Chondrocyte (in vitro differentiated cells): ENCODE measurements around the gene MYMK. TPM values are rescaled to one million over a fixed set of nuclear protein-coding genes. Genes with fewer than 3 reads are reported as not detected.

ENCODE experiments used
- DNase-seq: peaks from one replicate; pipeline ENCODE4 v3.0.0; 2021; ENCODE audit warnings: mixed read lengths, low spot score
- H3K27ac Mint-ChIP-seq: one replicate; pipeline ENCODE4 v1.8.0; 2021; ENCODE audit warnings: mild to moderate bottlenecking, moderate library complexity, mixed read lengths; ENCODE audit not compliant: unreplicated experiment
- H3K27me3 Mint-ChIP-seq: 2 replicates; pipeline ENCODE4 v1.8.0; 2021; ENCODE audit warnings: low read depth, mixed read lengths
- H3K36me3 Mint-ChIP-seq: 2 replicates; pipeline ENCODE4 v1.8.0; 2021; ENCODE audit warnings: low read depth, mixed read lengths
- H3K4me1 Mint-ChIP-seq: 2 replicates; pipeline ENCODE4 v1.8.0; 2021; ENCODE audit warnings: low read depth, mild to moderate bottlenecking, mixed read lengths
- H3K4me3 Mint-ChIP-seq: one replicate; pipeline ENCODE4 v1.8.0; 2021; ENCODE audit warnings: mild to moderate bottlenecking, moderate library complexity, mixed read lengths; ENCODE audit not compliant: unreplicated experiment
- H3K9me3 Mint-ChIP-seq: 2 replicates; pipeline ENCODE4 v1.8.0; 2021; ENCODE audit warnings: low read depth, mixed read lengths
- CTCF ChIP-seq: fragments of 200-600 bp; sonication (generic); IDR thresholded peaks from 2 replicates; pipeline ENCODE4 v1.5.0; 2021; ENCODE audit warnings: antibody characterized with exemption, mild to moderate bottlenecking, moderate library complexity
- total RNA-seq: library from RNA; stranded (reverse); gene quantifications from 3 replicates; pipeline ENCODE4 v1.2.1, GENCODE V29; 2021

Gene MYMK
- total RNA-seq, 1 donor from 2014 or later = not detected

GRCh38 chr9:133474215-133474614 is 50.5 kb downstream of the MYMK start:
- no peak overlapping the region for H3K4me3 Mint-ChIP-seq
- peaks cover 2% of the 10 kb centered on the region for H3K36me3 Mint-ChIP-seq
- H3K4me1 Mint-ChIP-seq = peaks cover 5% of the 10 kb centered on the region
- H3K9me3 Mint-ChIP-seq = no peaks in the 10 kb centered on the region
- no peak for DNase-seq
- H3K27ac Mint-ChIP-seq = no peak overlapping the region
- TF ChIP-seq CTCF = no peak
- no peaks in the 10 kb centered on the region for H3K27me3 Mint-ChIP-seq

- peaks cover 2% of the 10 kb centered on the region for H3K36me3 Mint-ChIP-seq
- H3K9me3 Mint-ChIP-seq = no peaks in the 10 kb centered on the region
- no peaks in the 10 kb centered on the region for H3K27me3 Mint-ChIP-seq
- no peak for DNase-seq
- no peak for TF ChIP-seq CTCF
- H3K4me3 Mint-ChIP-seq = no peak overlapping the region
- no peak overlapping the region for H3K27ac Mint-ChIP-seq
- peaks cover 5% of the 10 kb centered on the region for H3K4me1 Mint-ChIP-seq
Observed at GRCh38 chr9:133473743-133474142, 51.0 kb downstream of the MYMK start.

- H3K27ac Mint-ChIP-seq = no peak overlapping the region
- TF ChIP-seq CTCF = no peak
- no peak overlapping the region for H3K4me3 Mint-ChIP-seq
- peaks cover 3% of the 10 kb centered on the region for H3K4me1 Mint-ChIP-seq
- peaks cover 2% of the 10 kb centered on the region for H3K36me3 Mint-ChIP-seq
- DNase-seq = no peak
- H3K27me3 Mint-ChIP-seq = no peaks in the 10 kb centered on the region
- no peaks in the 10 kb centered on the region for H3K9me3 Mint-ChIP-seq
Observed at GRCh38 chr9:133472753-133473378, 51.9 kb downstream of the MYMK start.

- Mint-ChIP-seq H3K4me3 (no peak overlapping the region), H3K36me3 (peaks cover 2% of the 10 kb centered on the region), H3K9me3 (no peaks in the 10 kb centered on the region), H3K27me3 (no peaks in the 10 kb centered on the region), H3K4me1 (no peaks in the 10 kb centered on the region), H3K27ac (no peak overlapping the region)
- TF ChIP-seq CTCF = no peak
- DNase-seq = no peak
Observed at GRCh38 chr9:133472277-133472645, 52.5 kb downstream of the MYMK start.

- Mint-ChIP-seq H3K36me3 (peaks cover 2% of the 10 kb centered on the region), H3K4me3 (no peak overlapping the region), H3K9me3 (no peaks in the 10 kb centered on the region), H3K27ac (no peak overlapping the region), H3K4me1 (no peaks in the 10 kb centered on the region), H3K27me3 (no peaks in the 10 kb centered on the region)
- no peak for DNase-seq
- no peak for TF ChIP-seq CTCF
Observed at GRCh38 chr9:133471551-133472276, 53.0 kb downstream of the MYMK start.
